A549 treated with CORT108297 at 1 μM for 4 hours (cell line): ENCODE results near the gene MAPK7. TPM values are rescaled to one million over a fixed set of nuclear protein-coding genes. Genes with fewer than 3 reads are reported as not detected.

Experiments used
- total RNA-seq: library from RNA; stranded (reverse); fragments of 200-300 nt; extraction: Qiagen RNA extraction; gene quantifications from 5 replicates; pipeline ENCODE4 v1.2.3, GENCODE V29; 2022

Gene MAPK7
- total RNA-seq = 19.3 to 27.3 TPM (median 24.9 TPM) in 5 replicates

GRCh38 chr17:19378416-19379360 lies at the start of gene MAPK7:
MAPK7 (plus strand) TSS chr17:19378498; CDS start chr17:19378901, 403 bp downstream.

GRCh38 chr17:19362277-19363113 lies 15.8 kb upstream of the MAPK7 start, which contains the start of gene B9D1:
B9D1 (minus strand) TSS chr17:19362723; CDS start chr17:19362569, 154 bp downstream.

GRCh38 chr17:19386974-19387920 lies 8.9 kb downstream of the MAPK7 start, which contains the start of gene MFAP4:
MFAP4 (minus strand) TSS chr17:19387190; CDS start chr17:19387155, 35 bp downstream.

GRCh38 chr17:19410875-19411620 lies 32.8 kb downstream of the MAPK7 start, which contains the start of gene RNF112:
RNF112 (plus strand) TSS chr17:19411232; CDS start chr17:19411409, 177 bp downstream.

Other genes starting within 250 kb of the MAPK7 start
- 41.4 to 64.3 TPM (median 51.8 TPM) in 5 replicates for gene EPN2, start 141.1 kb upstream of the MAPK7 start, total RNA-seq
- 39.6 to 50.0 TPM (median 49.4 TPM) in 5 replicates for gene B9D1, start 15.8 kb upstream of the MAPK7 start, total RNA-seq
- 0.05 to 0.06 TPM in 2 of 5 replicates, not detected in the others for gene MFAP4, start 8.7 kb downstream of the MAPK7 start, total RNA-seq
- 0.13 to 0.95 TPM (median 0.39 TPM) in 5 replicates for gene RNF112, start 32.7 kb downstream of the MAPK7 start, total RNA-seq
- 23.1 to 25.2 TPM (median 24.0 TPM) in 5 replicates for gene SLC47A1, start 155.4 kb downstream of the MAPK7 start, total RNA-seq